GM18517 (cell line): ENCODE measurements around the gene FGF14.

Source experiments
- ATAC-seq: cut with Tn5 transposase; IDR thresholded peaks from one replicate; pipeline ENCODE4 v1.9.1; 2021; ENCODE audit warnings: mild to moderate bottlenecking, moderate library complexity; ENCODE audit not compliant: unreplicated experiment

FGF14 gene

DNA sequence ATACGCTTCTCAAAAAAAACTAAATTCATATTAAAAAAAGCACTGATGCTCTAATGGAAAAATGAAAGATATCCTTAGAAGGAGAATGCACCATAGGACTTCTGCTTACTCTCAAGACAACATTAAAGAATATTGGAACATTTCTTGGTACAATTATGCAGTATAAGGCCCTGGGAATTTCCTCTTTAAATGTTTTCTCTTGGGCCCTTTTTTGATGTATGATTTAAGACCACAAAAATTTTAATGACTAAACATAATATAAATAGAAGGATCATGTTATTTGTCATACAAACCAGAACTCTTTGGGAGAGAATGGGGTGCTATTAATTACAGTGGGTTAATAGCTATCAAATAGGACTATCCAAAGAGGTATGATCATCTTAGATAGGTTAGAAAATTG, 403.7 kb downstream of the FGF14 start:
- ATAC-seq, result no peak

DNA sequence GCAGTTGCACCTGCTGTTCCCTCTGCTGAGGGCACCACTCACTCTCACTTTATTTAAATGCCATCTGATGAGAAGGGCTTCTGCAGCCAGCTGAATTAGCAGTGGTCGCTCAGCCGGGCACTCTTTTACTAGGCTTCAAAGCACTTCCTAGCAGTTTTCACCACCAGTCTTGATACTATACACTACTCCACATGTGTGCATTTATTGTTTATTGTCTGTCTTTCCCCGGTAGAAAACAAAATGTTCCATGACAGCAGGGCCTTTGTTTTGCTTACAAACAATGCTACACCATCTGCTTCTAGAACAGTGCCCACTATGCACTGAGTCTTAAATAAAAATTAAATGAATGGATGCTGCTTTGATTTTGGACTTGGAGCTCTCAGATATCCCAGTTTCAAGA, 404.9 kb downstream of the FGF14 start:
- no peak for ATAC-seq

DNA sequence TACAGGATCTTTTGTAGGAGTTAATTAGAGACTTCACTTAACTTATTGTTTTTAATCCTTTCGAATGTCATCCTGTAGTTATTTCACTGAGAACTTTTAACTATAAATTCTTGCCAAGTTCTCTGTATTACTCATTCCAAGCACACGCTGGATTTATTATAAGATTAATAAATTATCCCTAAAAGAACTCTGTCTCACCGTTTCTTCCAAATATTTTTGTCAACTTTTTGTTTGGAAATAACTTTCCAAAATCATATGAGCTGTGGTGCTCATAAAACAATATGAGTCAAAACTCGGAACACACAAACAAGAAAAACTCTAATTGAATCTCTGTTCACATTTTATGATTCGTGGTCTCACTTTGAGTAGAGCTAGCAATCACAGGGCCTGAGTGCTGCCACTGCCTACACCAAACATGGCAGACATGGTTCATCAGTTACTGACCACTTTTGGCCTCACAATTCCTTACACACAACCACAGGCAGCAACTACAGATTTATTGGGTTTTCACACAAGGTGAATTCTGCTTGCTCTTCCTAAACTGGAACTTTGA, 412.0 kb downstream of the FGF14 start:
- no peak for ATAC-seq

DNA sequence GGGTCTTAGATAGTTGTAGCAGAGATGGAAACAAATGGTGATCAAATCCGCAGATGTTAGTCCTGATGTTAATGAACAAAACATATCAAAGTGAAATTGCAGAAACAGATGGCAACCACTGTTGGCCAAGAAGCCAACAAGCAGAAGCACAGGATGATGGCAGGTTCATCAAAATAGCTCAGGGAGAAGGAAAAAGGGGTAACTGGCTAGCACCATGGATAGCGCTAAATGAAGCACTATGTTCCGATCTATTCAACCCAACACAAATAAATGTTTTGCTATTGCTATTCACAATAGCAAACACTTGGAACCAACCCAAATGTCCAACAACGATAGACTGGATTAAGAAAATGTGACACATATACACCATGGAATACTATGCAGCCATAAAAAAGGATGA, 413.7 kb downstream of the FGF14 start:
- ATAC-seq, result no peak

DNA sequence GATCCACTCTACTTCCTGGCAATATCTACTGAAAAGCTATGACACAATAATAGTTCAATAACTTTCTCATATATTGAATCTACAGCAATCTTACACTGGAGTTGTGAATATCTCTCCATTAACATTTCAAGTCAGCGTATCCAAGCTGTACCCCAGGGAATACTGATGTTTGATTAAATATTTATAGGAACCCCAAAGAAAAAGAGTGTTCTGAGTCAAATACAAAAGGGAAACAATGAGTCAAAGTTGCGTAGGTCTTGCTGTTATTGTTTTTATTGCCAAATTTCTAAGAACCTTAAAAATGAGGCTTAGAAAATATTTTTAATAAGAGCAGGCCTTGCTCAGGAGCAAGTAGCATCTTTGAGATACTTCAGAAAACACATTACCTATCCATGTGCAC, 415.5 kb downstream of the FGF14 start:
- ATAC-seq, result no peak

DNA sequence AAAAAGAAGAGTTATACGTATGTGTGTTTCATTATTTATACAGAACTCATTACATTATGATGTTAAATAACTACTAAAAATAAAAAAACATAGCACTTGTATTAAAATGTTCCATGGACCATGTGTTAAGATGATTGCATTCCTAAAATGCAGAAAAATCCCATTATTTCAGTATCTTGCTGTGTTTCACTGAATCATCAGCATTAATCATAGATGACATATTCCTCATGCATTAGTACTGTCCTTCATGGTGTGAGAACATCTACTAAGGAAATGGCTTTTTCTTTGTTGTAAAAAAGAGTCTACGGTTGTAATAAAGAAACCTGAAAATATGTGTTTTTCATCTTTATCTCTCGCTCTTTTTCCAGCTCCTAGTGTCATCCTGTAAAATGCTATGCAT, 416.5 kb downstream of the FGF14 start:
- no peak for ATAC-seq

DNA sequence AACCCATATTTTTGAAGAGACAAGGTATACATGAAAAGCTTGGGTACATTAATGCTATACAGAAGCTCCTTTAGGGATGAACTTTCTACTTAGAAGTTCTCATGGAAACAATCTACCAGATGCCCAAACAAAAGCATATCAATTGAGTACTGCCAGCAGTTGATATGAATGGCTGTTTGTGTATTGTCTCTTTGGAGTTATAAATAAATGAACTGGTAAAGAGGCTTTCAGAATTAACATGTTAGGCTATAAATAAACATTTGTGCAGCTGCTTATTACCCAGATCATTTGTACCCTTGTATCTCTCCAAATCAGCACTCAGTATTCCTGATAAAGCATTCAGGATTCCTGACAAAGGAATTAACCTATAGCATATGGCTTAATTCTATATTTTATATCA, 418.9 kb downstream of the FGF14 start:
- ATAC-seq, result no peak

DNA sequence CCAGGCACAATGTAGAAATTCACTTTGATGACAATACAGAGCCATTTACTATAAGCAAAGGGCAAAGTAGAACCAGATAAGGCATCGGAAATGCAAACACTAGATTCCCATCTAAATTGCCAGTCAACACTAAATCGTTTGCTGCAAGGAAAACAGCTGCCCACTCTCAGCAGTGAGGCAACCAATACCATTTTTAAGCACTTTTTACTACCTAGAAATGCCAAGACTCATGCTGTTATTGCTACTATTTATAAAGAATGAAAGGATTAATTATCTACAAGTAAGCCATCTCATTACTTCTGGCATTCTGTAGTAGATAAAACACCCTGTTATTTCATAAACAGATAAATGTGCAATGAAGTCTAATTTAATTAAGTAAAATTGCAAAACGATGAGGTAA, 422.0 kb downstream of the FGF14 start:
- ATAC-seq, result no peak

DNA sequence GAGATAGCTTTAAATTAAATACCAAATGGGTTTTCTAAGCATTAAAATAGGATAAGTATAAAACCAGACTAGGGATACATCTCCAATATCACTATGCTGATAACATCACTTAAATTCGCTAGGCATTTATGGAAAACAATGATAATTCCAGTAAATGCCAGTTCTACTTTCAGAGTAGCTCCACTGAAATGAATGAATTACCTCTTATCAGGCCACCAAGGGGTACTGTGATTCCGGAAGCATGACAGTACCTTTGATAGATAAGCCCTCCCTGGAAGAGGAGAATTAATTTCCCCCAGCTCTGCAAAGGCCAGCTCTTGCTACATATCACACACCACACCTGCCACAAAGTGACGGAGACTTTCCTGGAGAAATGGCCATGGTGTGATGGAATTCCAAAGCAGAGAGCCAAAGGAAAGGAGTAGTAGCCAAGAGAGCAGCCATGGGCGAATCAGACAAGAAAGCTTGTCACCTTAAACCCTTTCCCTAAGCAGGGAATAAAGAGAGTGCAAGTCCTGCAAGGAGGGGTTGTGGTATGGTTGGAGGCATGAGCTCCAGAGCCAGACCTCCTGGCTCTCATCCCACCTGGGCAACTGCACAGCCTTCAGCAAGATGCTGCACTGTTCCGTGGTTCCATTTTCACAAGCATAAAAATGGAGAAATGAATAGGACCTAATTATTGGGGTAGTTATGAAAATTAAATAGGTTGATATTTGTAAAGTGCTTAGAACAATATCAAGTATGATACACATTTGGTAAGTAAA, 423.1 kb downstream of the FGF14 start:
- no peak for ATAC-seq

DNA sequence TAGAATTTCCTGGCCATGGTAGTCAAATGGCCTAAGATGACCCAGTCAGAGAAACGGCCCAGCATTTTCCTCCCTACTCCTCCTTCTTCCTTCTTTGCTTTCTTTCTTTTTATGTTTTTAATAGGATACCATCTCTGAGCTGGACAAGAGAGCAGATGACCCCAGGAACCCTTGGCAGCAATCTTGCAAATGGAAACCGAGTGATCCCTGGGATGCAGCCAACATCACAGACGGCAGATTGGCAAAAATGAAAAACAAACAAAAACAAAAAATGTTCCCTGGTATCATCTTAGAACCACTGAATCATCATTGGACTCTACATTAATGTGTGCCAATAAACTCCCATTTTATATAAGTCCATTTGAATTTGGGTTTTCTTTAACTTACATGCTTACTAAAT, 424.4 kb downstream of the FGF14 start:
- no peak for ATAC-seq

DNA sequence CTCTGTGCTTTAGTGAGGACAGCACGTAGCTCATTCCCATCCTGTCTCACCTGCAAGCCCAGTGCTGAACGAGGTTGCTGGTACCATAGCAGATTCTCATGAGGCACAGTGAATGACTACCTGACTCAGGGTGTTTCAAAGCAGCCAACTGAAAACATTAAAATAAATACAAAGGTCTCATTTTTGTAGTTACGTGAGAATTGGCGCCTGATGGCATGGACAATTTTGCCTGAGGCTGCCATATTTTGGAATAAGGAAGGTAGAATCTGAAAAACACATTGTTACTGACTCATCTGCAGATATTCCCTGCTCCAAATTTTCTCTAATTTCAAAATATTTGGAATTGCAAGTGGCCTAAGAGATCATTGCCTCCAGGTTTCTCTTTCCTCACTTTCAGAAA, 429.7 kb downstream of the FGF14 start:
- ATAC-seq, result no peak

DNA sequence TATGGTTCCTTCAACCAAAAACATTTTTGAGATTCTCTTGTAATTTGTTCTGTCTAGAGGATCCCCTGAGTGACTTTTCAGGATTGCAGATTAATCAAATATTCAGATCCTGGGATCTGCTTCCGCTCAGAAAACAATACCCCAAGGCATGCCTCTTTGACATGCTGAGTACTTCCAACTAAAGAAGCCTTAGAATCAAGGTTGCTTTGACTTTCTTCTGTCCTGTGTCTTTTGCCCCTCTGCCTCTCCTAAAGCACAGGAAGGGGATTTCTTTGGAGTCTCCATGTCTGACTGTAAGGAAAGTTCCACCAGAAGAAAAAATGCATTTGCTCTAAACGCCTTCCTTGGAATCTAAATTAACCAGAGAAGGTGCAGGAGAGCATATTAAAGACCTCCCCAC, 431.5 kb downstream of the FGF14 start:
- ATAC-seq, result no peak

DNA sequence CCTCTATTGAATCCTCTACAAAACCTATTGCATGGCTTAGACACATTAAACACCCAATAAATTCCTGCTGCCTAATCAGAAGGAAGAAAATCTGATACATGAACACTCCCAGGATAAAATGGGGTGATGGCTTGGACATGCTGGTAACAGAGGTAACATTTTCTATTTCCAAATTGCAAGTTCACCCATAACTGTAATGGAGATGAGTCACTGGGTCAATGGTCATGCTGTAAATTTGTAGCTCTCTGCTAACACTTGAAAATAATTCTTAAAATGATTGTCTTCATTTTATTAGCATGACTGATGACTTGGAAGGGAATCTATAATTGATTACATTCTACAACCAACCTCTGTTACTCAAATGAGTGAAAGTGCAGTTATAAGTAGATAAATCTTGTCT, 434.1 kb downstream of the FGF14 start:
- ATAC-seq, result no peak

DNA sequence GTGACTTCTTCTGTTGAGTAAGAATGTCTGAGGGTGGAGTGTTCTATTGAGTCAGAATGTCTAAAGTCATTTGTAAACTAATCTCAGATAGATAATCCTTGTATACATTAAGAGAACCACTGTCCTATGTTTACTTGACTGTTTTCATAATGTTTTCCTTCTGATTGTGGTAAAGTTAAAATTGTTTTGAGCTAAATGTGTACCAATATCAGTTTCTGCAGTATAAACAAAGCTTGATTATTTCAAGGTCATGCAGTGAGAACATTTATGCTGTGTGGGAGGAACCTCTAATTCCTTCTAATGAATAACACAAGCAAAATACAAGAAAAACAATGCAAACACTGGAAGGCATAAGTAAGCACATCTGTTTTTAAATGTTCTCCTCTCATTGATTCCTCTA, 434.6 kb downstream of the FGF14 start:
- ATAC-seq, result no peak

DNA sequence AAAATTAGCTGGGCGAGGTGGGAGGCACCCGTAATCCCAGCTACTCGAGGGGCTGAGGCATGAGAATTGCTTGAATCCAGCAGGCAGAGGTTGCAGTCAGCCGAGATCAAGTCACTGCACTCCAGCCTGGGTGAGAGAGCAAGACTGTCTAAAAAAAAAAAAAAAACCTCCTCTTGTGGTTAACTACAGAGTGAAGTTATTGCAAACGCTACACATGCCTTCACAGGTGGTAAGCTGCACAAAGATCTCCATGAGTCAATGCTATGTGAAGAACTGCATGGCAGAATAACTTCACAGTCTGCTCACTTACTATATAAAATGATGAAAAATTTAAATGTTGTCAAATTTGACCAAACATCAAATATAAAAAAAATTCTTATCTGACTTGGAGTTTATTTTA, 436.8 kb downstream of the FGF14 start:
- no peak for ATAC-seq

DNA sequence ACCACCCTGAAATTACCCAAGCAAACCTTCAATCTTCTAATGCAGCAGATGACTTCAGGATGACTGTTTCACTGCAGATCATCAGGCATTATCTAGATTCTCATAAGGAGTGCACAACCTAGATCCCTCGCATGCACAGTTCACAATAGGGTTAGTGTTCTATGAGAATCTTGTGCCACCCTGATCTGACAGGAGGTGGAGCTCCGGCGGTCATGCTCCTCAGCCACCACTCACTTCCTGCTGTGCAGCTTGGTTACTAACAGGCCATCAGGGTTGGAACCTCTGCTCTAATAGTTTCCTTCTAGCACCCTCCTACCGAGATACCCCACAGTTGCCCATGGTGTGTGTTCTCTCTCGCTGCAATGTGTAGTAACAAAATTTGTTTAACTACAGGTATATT, 442.8 kb downstream of the FGF14 start:
- ATAC-seq, result no peak

DNA sequence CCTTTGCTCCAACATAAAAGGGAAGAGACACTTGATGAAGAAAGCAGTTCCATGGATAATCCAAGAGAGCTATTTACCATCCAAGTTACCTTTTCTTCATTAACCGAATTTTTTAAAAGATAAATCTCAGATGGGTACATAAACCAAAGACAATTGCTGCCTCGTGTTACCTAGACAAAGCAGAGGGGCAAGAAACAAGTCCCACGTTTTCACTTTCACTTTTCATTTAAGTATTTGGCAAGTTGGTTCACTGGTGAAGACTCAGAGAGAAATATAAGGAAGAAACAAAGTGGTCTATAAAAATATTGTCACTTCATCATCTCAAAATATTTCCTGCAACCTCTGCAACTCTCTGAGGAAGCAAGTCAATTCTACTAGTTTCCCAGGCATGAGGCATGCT, 446.1 kb downstream of the FGF14 start:
- ATAC-seq, result no peak

DNA sequence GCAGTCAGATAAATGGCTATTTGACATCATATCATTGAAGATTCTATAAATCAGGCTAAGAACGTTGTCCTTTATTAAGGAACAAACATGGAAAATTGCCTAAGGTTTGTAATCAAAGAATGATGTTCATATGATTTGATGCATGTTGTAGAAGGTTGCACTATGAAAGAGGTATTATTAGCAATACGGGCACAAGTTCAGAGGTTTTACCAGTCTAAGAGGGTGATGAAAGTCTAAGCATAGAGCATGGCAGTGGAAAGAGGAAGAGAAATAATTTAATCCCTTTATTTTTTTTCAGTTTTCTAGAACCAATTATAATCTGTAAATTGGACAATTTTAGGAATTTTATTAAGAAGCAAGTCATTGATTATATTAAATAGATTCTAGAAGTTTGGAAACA, 450.7 kb downstream of the FGF14 start:
- no peak for ATAC-seq

DNA sequence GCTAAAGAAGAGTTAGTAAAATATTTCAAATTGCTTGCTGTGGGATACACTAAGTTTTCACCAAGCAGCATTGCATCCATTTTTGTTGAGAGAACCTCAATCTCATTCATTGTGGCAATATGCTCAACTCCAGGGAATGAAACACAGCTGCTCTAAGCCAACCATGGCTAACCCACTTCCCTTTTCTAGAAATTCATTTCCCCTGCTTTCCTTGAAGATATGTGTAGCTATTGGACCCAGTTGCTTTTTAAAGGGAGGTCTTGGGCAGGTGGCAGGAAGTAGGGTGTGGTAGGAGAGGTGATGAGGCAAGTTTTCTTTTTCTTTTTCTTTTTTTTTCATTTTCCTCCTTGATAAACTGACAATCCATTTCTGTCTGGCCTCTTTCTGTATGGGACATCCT, 452.2 kb downstream of the FGF14 start:
- no peak for ATAC-seq

DNA sequence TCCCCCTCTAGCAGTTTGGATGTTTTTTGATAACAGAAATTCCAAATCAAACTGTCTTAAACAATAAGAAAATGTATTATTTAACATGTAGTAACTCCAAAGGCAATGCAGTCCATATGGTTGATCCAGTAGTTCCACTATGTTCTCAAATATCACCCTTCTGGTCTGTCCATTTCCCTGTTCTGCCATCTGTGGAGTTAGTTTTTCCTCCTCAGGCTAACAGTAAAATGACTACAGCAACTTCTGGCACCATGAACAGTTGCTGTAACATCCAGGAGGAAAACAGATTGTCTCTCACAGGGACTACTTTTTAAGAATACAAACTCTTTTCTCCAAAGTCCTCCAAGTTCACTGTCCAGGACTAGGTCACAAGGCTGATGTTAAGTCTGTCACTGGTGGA, 455.4 kb downstream of the FGF14 start:
- no peak for ATAC-seq

DNA sequence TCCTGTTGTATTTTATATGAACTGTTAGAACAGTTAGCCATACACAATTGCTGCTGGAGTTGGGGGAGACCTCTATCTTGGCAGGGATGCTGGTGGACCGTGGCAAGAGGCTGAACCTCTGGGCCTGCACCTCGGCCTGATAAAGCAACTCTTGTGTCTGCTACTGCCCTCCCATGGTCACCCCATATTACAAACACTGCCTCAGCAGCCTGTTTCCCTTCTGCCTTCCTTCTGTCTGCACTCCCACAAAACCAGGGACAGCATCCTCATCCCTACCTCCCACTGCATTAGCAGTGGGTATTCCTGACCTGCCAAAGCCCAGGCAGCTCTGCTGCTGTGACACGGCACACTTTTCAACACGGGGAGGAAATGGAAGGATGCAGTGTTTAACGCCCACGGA, 456.4 kb downstream of the FGF14 start:
- ATAC-seq, result no peak

DNA sequence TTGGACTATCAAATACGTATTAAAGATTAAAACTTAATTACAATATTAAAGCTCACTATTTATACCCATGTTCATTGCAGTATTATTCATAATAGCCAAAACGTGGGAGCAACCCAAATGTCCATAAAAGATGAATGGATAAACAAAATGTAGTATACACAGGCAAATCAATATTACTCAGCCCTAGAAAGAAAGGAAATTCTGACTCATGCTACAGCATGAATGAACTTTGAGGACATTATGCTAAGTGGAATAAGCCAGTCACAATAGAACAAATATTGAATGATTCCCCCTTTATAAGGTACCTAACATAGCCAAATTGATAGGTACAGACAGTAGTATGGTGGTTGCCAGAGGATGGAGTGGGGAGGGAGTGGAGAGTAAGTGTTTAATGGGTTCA, 457.3 kb downstream of the FGF14 start:
- ATAC-seq, result no peak

DNA sequence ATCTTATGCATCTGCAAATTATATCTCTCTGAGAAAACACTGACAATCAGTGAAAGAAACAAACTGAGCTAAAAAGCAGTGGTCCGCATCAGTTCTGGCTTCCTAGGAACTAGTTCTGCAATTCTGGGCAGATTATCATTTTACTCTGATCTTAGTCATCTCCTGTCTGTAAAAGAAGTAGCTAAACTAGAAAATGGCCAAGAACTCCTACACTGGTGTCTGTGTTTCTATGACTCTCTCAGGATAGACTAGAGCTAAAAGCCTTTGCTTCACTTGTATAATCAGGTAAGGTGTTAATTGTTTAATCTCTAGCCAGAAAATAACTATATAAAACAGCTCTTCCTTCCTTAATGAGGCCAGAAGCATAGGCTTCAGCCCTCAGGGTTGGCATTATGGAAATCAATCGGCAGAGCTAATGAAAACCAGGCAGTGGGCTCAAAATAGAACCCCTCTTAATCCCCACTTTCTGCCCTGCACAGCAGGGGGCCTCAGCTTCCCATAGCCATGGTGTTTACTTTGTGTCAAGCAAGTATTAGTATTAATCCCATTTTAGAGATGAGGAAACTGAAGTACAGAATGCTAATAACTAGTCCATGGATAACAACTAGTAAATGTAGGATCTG, 459.2 kb downstream of the FGF14 start:
- no peak for ATAC-seq
